SHP77 treated with DMSO at 0.1 percent for 48 hours (cell line): Measurements from ENCODE around the gene C1QTNF8.
"Not testable (repeated sequence)": the region's sequence is repeated elsewhere in the genome, so short reads cannot be mapped to it uniquely, and the experiment has no call there.

Source experiments
- DNase-seq: peaks from one replicate; lab custom pipeline; 2025; lab: John Stamatoyannopoulos, UW

Gene C1QTNF8

GRCh38 chr16:1094124-1094479 is 1.9 kb downstream of the C1QTNF8 start:
- DNase-seq: no peak

- no peak for DNase-seq
Observed at GRCh38 chr16:1093284-1094123, 2.5 kb downstream of the C1QTNF8 start.

DNA sequence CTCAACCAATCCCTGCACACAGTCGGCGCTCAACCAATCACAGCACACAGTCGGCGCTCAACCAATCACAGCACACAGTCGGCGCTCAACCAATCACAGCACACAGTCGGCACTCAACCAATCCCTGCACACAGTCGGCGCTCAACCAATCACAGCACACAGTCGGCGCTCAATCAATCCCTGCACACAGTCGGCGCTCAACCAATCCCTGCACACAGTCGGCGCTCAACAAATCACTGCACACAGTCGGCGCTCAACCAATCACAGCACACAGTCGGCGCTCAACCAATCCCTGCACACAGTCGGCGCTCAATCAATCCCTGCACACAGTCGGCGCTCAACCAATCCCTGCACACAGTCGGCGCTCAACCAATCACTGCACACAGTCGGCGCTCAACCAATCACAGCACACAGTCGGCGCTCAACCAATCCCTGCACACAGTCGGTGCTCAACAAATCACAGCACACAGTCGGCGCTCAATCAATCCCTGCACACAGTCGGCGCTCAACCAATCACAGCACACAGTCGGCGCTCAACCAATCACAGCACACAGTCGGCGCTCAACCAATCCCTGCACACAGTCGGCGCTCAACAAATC is 3.3 kb downstream of the C1QTNF8 start:
- not testable (repeated sequence) for DNase-seq

DNA sequence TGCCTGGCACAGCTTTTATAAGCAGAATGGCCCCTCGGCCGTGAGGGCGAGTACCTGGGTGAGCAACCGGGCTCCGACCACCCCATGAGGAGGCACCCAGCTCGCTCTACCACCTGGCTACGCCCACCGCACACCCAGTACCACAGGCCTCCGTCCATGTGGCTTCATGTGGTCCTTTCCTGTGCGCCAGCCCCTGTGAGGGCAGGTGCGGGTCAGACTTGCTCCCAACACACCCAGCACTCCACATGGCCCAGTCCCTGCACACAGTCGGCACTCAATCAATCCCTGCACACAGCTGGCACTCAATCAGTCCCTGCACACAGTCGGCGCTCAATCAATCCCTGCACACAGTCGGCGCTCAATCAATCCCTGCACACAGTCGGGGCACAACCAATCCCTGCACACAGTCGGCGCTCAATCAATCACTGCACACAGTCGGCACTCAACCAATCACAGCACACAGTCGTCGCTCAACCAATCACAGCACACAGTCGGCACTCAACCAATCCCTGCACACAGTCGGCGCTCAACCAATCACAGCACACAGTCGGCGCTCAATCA is 4.0 kb downstream of the C1QTNF8 start:
- DNase-seq: no peak

DNA sequence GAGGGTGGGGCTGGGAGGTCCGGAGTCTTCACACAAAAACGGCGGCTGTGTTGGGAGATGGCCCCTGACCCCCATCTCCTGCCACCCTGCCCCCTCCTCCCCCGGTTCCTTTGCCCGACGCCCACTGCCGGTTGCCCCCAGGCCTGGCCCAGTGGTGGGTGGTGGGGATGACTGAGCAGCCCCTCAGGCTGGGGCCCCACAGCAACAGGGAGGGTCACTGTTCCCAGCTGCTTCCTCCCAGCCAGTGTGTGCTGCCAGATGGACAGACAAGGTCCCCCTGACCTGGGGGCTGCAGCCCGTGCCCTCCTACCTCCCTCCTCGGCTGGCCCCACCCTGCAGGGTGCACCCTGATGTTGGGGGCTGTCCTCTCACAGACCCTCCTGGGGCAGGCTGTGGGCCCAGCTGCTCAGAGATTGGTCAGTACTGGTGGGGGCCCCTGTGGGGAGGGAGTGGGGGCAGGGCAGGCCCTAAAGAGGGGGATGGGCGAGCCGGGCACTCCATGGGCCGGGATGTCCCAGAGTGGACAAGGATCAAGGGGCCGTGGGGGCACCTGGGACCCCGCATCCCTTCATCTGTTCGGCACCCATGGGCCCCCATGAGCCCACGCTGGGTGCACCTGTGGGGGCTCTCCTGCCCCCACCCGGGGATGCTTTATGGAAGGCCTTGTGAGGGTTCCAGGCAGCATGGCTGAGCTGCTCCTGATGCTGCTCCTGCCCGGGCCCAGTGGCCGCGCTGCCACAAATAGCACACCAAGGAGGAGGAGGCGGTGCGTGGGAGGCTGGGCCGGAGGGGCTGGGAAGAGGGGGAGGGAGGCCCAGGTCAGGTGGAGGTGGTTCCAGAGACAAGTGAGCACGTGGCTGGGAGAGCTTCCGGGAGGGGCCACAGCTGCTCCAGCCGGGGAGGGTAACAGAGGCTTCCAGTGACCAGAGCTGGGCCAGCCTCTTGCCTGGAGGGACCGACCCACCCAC is 5.1 kb downstream of the C1QTNF8 start:
- DNase-seq: no peak

DNA sequence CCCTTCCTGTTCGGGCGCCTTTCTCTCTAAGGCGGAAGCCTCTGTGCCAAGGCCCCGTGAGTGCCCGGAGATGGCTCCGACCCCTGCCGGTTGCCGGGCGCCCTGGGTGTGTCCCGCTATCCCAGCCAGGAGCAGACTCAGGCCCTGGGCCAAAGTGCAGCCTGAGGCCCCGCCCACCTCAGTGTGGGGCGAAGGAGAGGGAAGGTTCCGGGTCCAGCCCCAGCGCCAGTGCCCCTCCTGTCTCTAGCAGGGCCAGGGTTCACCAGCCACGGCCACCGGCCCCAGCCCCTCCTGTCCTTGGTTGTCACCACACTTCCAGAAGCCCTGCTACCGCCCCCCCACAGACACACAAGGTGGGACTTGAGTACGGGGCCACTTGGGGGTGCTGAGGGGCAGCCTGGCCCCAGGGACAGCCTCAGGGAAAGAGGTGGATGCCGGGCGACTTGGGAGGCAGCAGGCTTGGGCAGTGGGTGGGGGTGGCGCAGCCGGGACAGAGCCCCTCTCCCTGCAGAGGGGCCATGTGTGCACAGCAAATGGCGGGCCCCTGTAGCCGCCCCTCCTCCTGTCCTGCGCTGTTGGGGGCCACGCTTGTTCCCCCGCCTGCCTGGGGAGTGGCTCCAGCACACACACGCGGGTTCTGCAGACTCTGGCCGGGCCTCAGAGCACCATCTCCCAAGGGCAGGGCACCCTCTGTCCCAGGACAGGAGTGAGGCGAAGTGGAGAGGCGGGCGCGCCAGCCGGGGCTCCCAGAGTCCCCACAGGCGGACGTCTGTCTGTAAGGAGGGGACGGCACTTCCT is 6.0 kb downstream of the C1QTNF8 start:
- no peak for DNase-seq

GRCh38 chr16:1089439-1089821 is 6.6 kb downstream of the C1QTNF8 start:
- DNase-seq: no peak

- no peak for DNase-seq
Observed at GRCh38 chr16:1088295-1089170, 7.5 kb downstream of the C1QTNF8 start.

DNA sequence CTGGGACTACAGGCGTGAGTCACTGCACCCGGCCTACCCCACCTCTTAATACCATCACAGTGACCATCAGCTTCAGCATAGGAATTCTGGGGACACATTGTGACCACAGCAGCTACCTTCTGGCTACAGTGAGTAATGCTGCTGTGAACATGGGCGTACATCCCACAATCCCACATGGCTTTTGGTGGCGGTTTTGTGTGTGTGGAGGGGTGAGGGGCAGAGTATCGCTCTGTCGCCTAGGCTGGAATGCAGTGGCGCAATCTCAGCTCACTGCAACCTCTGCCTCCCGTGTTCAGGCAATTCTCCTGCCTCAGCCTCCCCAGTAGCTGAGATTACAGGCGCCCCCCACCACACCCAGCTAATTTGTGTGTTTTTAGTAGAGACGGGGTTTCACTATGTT is 9.6 kb downstream of the C1QTNF8 start:
- not testable (repeated sequence) for DNase-seq

- DNase-seq: no peak
Observed at GRCh38 chr16:1084971-1085370, 11.1 kb downstream of the C1QTNF8 start.

DNA sequence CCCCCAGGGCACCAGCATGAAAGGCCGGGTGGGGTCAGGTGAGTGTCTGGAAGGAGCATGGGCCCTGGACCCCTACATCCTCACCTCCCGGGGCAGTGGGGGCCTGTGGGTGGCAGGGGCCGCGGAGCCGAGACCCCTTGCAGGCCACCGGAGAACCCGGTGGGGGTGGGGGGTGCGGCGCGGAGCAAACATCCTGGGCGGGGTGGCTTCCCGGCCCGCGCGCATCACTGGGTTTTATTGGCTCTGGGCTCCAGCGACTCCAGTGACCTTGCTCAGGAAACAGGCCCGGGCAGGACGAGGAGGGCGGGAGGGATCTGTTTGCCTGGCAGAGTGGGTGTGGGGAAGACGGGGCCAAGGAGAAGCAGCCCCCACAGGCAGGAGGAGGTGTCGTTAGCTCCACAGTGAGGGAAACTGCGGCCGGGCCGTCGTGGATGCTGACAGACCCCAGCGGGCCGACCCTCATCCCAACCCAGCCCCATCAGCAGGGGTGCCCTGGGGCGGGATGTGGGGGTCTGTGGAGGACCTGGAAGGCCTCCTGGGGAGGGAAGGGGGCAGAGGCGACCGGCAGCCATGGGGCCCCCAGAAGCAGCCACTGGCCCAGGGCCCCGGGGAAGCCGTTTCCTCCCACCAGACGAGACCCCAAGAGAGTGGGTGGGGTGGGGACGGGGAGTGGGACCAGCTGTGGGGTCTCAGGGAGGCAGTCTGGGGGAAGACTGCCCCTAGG is 12.9 kb downstream of the C1QTNF8 start:
- DNase-seq: no peak

GRCh38 chr16:1082266-1082951 is 13.6 kb downstream of the C1QTNF8 start:
- no peak for DNase-seq

GRCh38 chr16:1081734-1082265 is 14.2 kb downstream of the C1QTNF8 start:
- DNase-seq: no peak

DNA sequence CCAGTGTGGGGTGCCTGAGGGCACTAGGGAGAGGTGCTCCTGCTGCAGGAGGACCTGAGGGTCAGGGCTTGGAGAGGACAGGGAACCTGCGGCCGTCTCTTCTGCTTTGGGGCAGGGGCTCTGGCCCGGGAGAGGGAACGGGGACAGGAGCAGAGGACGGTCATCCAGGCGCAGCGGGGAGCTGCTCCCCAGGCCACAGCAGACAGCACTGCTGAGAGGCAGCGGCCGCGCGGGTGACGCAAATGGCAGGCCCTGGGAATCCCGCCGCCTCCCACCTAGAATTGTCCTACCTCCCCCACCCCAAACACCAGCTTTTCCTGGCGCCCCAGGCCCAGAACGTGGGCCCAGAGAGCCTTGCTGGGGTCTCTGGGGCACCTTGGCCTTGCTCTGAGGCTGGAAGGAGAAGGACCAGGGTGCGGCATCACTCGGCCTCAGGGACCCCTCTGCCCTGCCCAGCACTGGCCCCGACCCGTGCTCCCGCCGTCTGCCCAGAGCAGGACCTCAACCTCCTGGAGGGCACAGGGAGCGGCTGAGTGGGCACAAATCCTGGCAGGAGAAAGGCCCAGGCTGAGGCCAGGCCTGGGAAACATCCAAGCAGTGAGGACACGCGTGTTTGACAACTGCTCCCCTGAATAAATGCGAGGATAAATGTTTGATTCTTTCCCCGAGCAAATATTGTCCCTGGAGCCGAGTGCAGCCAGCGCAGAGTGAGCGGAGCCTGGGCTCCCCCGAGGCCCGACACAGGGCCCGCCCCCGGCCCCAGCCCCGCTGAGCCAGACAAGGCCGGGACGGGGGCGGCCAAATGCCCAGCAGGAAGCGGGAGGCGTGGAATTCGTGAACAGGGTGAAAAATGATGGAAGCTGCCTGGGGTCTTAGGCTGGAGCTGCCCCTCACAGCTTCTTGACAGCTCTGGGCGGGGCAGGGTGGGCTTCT is 15.0 kb downstream of the C1QTNF8 start:
- no peak for DNase-seq

GRCh38 chr16:1079786-1080525 is 16.1 kb downstream of the C1QTNF8 start:
- no peak for DNase-seq

DNA sequence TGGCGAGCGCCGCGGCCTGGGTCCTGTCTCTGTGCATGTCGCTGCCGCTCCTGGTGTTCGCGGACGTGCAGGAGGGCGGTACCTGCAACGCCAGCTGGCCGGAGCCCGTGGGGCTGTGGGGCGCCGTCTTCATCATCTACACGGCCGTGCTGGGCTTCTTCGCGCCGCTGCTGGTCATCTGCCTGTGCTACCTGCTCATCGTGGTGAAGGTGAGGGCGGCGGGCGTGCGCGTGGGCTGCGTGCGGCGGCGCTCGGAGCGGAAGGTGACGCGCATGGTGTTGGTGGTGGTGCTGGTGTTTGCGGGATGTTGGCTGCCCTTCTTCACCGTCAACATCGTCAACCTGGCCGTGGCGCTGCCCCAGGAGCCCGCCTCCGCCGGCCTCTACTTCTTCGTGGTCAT is 16.7 kb downstream of the C1QTNF8 start:
- no peak for DNase-seq

DNA sequence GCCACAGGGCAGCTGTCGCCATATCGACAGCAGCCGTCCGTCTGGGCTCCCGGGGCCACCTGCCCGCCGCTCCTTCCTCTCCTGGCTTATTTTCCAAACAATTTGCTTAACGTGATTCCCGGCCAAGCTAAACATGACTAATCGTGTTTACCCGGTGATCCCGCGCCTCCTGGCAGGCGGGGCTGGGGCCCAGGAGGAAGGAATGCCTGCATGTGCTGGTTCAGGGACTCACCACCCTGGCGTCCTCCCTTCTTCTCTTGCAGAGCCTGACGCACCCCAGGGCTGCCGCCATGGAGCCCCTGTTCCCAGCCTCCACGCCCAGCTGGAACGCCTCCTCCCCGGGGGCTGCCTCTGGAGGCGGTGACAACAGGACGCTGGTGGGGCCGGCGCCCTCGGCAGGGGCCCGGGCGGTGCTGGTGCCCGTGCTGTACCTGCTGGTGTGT is 17.4 kb downstream of the C1QTNF8 start:
- DNase-seq: peak; percentile 90
